Right atrium auricular region (tissue), 2 donors: ENCODE data around the gene TRMT1. TPM values are rescaled to one million over a fixed set of nuclear protein-coding genes. Genes with fewer than 3 reads are reported as not detected.

Experiments
- DNase-seq: peaks from one replicate; pipeline ENCODE4 v3.0.0-alpha.2; 2019; ENCODE audit warnings: low spot score
- H3K27ac ChIP-seq, 2 donors: fragments of 200-600 bp; sonication (generic); 1 replicate in 1 of 2; 2 replicates in 1 of 2; pipeline ENCODE4 v1.5.1; 2016 to 2019
- H3K27me3 ChIP-seq, 2 donors: fragments of 200-600 bp; sonication (generic); one replicate each; pipeline versions ENCODE4 v1.5.1 to v1.6.0; 2017 to 2019
- H3K36me3 ChIP-seq: fragments of 200-600 bp; sonication (generic); one replicate; pipeline ENCODE4 v1.5.1; 2016
- H3K4me1 ChIP-seq, 2 donors: fragments of 200-600 bp; sonication (generic); one replicate each; pipeline versions ENCODE4 v1.5.1 to v1.6.0; 2017 to 2019
- H3K4me3 ChIP-seq, 2 donors: fragments of 200-600 bp; sonication (generic); 1 replicate in 1 of 2; 2 replicates in 1 of 2; pipeline ENCODE4 v1.5.1; 2017 to 2019; ENCODE audit warnings: mild to moderate bottlenecking in 1 of 2, moderate library complexity in 1 of 2
- H3K9me3 ChIP-seq, 2 donors: fragments of 200-600 bp; sonication (generic); one replicate each; pipeline ENCODE4 v1.5.1; 2019
- total RNA-seq, 2 donors: library from RNA; depleted of rRNA; stranded (reverse); fragments of >200 nt; gene quantifications; one replicate each; pipeline ENCODE4 v1.1.0, GENCODE V29; 2016
- TF ChIP-seq, protein P1 (sequence below), 2 donors: fragments of 200-600 bp; sonication (generic); IDR thresholded peaks; one replicate each; pipeline ENCODE4 v1.5.1; 2019; ENCODE audit warnings: antibody characterized with exemption in 2 of 2

Gene TRMT1
- total RNA-seq, 2 donors from 2014 or later, result 13.6 to 15.0 TPM

DNA sequence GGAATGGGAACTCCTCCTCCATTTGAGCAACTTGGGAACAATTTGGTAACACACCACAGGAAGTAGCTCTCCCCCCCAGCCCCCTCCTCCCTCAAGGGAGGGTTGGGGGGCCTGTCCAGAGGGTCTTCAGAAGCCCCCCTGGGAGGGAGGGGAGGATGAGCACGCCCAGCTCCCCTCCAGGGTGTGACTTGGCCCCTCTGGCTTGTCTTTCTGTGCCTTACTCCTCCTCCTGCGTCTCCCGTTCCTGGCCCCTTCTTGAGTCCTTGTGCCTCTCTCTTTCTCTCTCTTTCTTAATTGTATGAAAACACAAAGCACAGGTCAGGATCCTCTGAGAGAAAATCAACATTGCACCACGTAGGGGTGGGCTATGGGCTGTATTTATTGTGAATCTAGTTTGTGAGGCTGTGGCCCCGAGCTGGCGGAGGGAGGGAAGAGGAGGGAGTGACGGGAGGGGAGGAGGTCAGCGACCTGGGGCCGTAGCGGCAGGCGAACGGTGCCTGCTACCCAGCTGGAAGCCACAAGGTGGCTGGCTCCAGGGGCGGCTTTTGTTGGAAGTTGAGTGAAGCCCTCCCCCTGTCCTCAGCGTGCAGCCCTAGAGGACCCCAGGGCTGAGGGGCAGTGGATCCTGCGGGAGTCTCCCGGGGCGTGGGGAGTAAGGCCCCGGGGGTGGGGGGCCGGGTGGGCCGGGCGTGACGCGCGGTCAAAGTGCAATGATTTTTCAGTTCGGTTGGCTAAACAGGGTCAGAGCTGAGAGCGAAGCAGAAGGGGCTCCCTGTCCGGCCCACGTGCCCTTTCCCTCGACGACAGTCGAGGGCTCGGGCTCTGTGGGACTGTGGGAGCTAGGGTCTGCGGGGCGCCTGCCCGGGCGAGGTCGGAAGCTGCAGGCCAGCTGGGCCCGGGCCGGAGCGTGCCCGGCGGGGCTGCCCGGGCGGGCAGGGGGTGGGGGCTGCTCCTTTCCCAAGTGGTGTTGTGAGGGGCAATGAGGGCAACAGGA is 20.3 kb downstream of the TRMT1 start:
- Histone ChIP-seq H3K27me3 (no peaks in the 10 kb centered on the region), H3K9me3 (no peaks in the 10 kb centered on the region), H3K4me3 (peak overlapping the region in 1 of 2 donors; percentile 50), H3K4me1 (peaks cover 0 to 92% of the 10 kb centered on the region in 2 donors), H3K27ac (peak overlapping the region; percentile 84 to 85), H3K36me3 (peaks cover 6% of the 10 kb centered on the region)
- DNase-seq, result no peak
- TF ChIP-seq, protein P1, sequence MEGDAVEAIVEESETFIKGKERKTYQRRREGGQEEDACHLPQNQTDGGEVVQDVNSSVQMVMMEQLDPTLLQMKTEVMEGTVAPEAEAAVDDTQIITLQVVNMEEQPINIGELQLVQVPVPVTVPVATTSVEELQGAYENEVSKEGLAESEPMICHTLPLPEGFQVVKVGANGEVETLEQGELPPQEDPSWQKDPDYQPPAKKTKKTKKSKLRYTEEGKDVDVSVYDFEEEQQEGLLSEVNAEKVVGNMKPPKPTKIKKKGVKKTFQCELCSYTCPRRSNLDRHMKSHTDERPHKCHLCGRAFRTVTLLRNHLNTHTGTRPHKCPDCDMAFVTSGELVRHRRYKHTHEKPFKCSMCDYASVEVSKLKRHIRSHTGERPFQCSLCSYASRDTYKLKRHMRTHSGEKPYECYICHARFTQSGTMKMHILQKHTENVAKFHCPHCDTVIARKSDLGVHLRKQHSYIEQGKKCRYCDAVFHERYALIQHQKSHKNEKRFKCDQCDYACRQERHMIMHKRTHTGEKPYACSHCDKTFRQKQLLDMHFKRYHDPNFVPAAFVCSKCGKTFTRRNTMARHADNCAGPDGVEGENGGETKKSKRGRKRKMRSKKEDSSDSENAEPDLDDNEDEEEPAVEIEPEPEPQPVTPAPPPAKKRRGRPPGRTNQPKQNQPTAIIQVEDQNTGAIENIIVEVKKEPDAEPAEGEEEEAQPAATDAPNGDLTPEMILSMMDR (IDR thresholded peaks at IDR 0.05), result peak in 1 of 2 donors; percentile 33

DNA sequence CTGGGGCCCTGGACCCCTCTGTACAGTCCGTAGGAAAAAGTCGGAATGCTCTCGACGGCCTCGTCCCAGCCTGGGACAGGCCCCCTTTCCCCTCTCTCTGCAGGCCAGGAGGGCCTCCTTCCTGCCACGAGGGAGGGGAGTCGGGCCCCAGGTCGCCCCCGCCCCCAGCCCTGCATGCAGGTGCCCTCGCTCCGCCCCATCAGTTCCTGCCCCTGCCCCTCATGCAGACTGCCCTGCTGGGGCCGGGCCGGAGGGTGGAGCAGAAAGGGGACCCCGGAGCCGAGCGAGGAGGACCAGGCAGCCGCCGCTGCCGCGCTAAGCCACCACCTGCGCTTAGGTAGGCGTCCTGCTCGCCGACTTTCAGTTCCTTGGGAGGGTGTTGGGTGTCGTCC is 21.2 kb downstream of the TRMT1 start:
- H3K36me3 ChIP-seq, result peaks cover 6% of the 10 kb centered on the region
- no peaks in the 10 kb centered on the region for H3K27me3 ChIP-seq
- H3K9me3 ChIP-seq, result no peaks in the 10 kb centered on the region
- peaks cover 0 to 91% of the 10 kb centered on the region in 2 donors for H3K4me1 ChIP-seq
- TF ChIP-seq, protein P1 (IDR thresholded peaks at IDR 0.05), result no peak
- H3K4me3 ChIP-seq, result peak overlapping the region in 1 of 2 donors; percentile 50
- no peak for DNase-seq
- H3K27ac ChIP-seq, result peak overlapping the region; percentile 84 to 85

DNA sequence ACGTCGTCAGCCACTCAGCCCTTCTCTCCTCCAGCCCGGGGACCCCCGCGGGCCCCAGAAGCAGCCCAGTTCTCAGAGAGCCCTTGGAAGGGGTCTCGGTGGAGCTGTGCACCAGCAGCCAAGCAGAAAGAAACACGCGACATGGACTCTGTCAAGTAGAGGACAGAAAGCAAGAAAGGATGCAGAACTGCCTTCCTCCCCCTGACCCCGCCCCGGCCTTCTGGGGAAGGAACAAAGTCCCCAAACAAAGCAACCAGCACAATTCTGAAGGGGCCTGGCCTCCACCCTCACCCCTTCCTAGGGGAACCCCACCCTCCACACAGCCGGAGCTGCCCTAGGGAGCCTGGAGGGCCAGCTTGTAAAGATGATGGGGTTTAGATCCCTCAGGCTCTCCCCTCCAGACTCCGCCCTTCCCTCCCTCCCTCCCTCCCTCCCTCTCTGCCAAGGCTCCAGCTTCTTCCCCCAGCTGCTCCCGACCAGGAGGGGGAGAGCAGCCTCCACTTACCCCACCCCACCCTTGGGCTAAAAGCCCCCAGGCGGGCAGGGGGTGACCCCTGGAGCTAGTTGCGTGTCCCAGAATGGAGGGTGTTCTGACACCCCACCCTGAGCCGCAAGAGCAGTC is 21.7 kb downstream of the TRMT1 start:
- TF ChIP-seq, protein P1 (IDR thresholded peaks at IDR 0.05), result no peak

DNA sequence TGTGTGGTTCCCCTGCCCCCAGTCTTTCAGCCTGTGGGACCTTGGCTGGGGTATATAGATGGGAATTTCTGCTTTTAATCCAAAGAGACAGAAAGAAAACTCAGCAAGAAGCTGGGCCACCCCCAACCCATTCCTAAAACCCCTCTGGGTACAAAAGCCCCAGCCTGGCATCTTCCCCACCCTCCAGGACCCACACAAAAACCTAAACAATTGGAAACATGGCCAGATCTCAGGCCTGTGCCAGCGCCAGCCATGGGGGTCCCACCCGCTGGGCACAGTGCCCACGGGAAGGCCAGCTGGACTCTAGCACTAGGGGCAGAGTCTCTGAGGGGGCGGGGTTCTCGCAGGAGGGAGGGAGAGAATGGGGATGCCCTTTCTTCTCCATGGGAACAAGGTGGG is 22.4 kb downstream of the TRMT1 start:
- no peak for DNase-seq
- H3K27ac ChIP-seq, result peak overlapping the region; percentile 84 to 85
- H3K9me3 ChIP-seq, result no peaks in the 10 kb centered on the region
- no peak overlapping the region for H3K4me3 ChIP-seq
- TF ChIP-seq, protein P1 (IDR thresholded peaks at IDR 0.05), result peak; percentile 13 to 40
- peaks cover 0 to 94% of the 10 kb centered on the region in 2 donors for H3K4me1 ChIP-seq
- no peaks in the 10 kb centered on the region for H3K27me3 ChIP-seq
- peaks cover 6% of the 10 kb centered on the region for H3K36me3 ChIP-seq

More for the DNA sequence above, 21.7 kb downstream of the TRMT1 start:
- Histone ChIP-seq H3K4me3 (peak overlapping the region in 1 of 2 donors; percentile 50), H3K27me3 (no peaks in the 10 kb centered on the region), H3K9me3 (no peaks in the 10 kb centered on the region), H3K4me1 (peaks cover 0 to 91% of the 10 kb centered on the region in 2 donors), H3K27ac (peak overlapping the region; percentile 84 to 85), H3K36me3 (peaks cover 6% of the 10 kb centered on the region)
- no peak for DNase-seq

DNA sequence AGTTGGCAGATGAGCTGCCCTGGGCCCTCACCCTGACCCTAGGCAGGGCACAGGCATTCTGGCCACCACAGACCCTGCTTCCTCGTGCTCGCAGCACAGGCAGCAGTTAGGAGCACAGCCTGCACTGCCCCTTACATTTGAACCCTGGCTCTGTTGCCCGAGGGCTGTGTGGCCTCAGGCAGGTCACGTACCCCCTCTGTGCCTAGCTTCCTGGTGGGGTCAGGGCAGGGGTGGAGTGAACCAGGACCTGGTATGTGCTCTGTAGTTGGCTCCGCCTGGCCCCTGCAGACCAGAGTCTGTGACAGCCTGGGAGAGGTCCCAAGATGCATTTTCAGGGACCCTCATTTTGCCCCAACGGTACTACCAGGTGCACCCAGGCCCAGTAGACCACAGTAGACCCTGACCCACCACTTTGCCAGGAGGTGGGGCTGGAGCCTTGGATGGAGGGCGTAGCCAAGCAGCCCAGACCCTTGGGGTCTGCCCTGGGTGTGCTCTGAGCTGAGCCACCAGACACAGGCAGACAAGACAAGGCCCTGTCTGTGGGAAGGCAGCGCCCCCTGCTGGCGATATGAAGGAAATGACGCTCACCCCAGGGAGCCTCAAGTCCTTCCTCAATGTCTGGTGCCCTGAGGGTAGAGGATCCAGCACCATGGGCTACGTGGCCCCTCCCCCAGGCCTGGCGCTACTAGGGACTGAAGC is 23.0 kb downstream of the TRMT1 start:
- Histone ChIP-seq H3K36me3 (peaks cover 6% of the 10 kb centered on the region), H3K4me3 (no peak overlapping the region), H3K4me1 (peaks cover 0 to 91% of the 10 kb centered on the region in 2 donors), H3K27me3 (no peaks in the 10 kb centered on the region), H3K27ac (peak overlapping the region; percentile 84 to 85), H3K9me3 (no peaks in the 10 kb centered on the region)
- TF ChIP-seq, protein P1 (IDR thresholded peaks at IDR 0.05), result peak; percentile 96 to 97
- DNase-seq, result peak; percentile 95
